H9 (cell line): Measurements from ENCODE around the gene HAUS1. TPM values are rescaled to one million over a fixed set of nuclear protein-coding genes. Genes with fewer than 3 reads are reported as not detected.

Experiments used
- DNase-seq: peaks from one replicate; pipeline ENCODE4 v3.0.0-alpha.2; 2017
- H2AFZ ChIP-seq: one replicate; pipeline ENCODE4 v1.6.1; 2013; ENCODE audit warnings: mild to moderate bottlenecking, low read length, control low read depth, moderate library complexity
- H2AK5ac ChIP-seq: 2 replicates; pipeline ENCODE4 v1.6.1; 2013; ENCODE audit warnings: low read length, control low read depth, mixed read lengths; ENCODE audit not compliant: insufficient read length
- H2BK120ac ChIP-seq: one replicate; pipeline ENCODE4 v1.6.1; 2013; ENCODE audit warnings: low read depth, mild to moderate bottlenecking, low read length, control low read depth, inconsistent platforms; ENCODE audit not compliant: poor library complexity, severe bottlenecking
- H2BK12ac ChIP-seq: 2 replicates; pipeline ENCODE4 v1.6.1; 2013; ENCODE audit warnings: low read length, control low read depth, mixed read lengths, low read depth; ENCODE audit not compliant: insufficient read length
- H2BK15ac ChIP-seq: 2 replicates; pipeline ENCODE4 v1.6.1; 2013; ENCODE audit warnings: low read depth, low read length, control low read depth
- H2BK20ac ChIP-seq: one replicate; pipeline ENCODE4 v1.6.1; 2013; ENCODE audit warnings: low read depth, mild to moderate bottlenecking, low read length, control low read depth, inconsistent platforms; ENCODE audit not compliant: poor library complexity, severe bottlenecking
- H2BK5ac ChIP-seq: 2 replicates; pipeline ENCODE4 v1.6.1; 2013; ENCODE audit warnings: low read length, control low read depth, mixed read lengths; ENCODE audit not compliant: insufficient read length
- H3K14ac ChIP-seq: 2 replicates; pipeline ENCODE4 v1.6.1; 2013; ENCODE audit warnings: low read length, control low read depth; ENCODE audit not compliant: insufficient read depth
- H3K18ac ChIP-seq: 2 replicates; pipeline ENCODE4 v1.6.1; 2013; ENCODE audit warnings: low read depth, mild to moderate bottlenecking, mixed read lengths, low read length, control low read depth; ENCODE audit not compliant: insufficient read length
- H3K23ac ChIP-seq: 2 replicates; pipeline ENCODE4 v1.6.1; 2013; ENCODE audit warnings: low read length, control low read depth, mixed read lengths, low read depth; ENCODE audit not compliant: insufficient read length
- H3K23me2 ChIP-seq: 2 replicates; pipeline ENCODE4 v1.6.1; 2013; ENCODE audit warnings: low read depth, mild to moderate bottlenecking, mixed read lengths, low read length, control low read depth; ENCODE audit not compliant: insufficient read length, poor library complexity, severe bottlenecking
- H3K27ac ChIP-seq: 2 replicates; pipeline ENCODE4 v1.5.1; 2013; ENCODE audit warnings: low read length, control low read depth, mixed read lengths, low read depth; ENCODE audit not compliant: insufficient read length
- H3K27me3 ChIP-seq: 2 replicates; pipeline ENCODE4 v1.6.1; 2013; ENCODE audit warnings: low read length, control low read depth, inconsistent platforms; ENCODE audit not compliant: insufficient read depth
- H3K4ac ChIP-seq: 2 replicates; pipeline ENCODE4 v1.6.1; 2013; ENCODE audit warnings: low read depth, mild to moderate bottlenecking, control low read depth, inconsistent platforms, low read length, moderate library complexity
- H3K4me1 ChIP-seq: 2 replicates; pipeline ENCODE4 v1.6.1; 2013; ENCODE audit warnings: low read length, control low read depth, inconsistent platforms; ENCODE audit not compliant: insufficient read depth
- H3K4me2 ChIP-seq: 2 replicates; pipeline ENCODE4 v1.6.1; 2013; ENCODE audit warnings: low read length, control low read depth, mixed read lengths; ENCODE audit not compliant: insufficient read length, insufficient read depth
- H3K56ac ChIP-seq: 2 replicates; pipeline ENCODE4 v1.6.1; 2013; ENCODE audit warnings: low read depth, mild to moderate bottlenecking, mixed read lengths, low read length, control low read depth; ENCODE audit not compliant: insufficient read length
- H3K79me1 ChIP-seq: 2 replicates; pipeline ENCODE4 v1.6.1; 2013; ENCODE audit warnings: low read depth, mild to moderate bottlenecking, moderate library complexity, low read length, control low read depth, inconsistent platforms; ENCODE audit not compliant: insufficient read depth, poor library complexity, severe bottlenecking
- H3K79me2 ChIP-seq: 2 replicates; pipeline ENCODE4 v1.6.1; 2013; ENCODE audit warnings: low read length, control low read depth, inconsistent platforms; ENCODE audit not compliant: insufficient read depth
- H3K9ac ChIP-seq: 2 replicates; pipeline ENCODE4 v1.6.1; 2013; ENCODE audit warnings: low read length, control low read depth, mixed read lengths; ENCODE audit not compliant: insufficient read length; ENCODE audit errors: extremely low read depth
- H3K9me3 ChIP-seq: one replicate; pipeline ENCODE4 v1.6.1; 2013; ENCODE audit warnings: low read depth, low read length, inconsistent platforms; ENCODE audit not compliant: control insufficient read depth
- H3T11ph ChIP-seq: one replicate; pipeline ENCODE4 v1.6.1; 2013; ENCODE audit warnings: mild to moderate bottlenecking, low read length, control low read depth, inconsistent platforms
- H4K20me1 ChIP-seq: one replicate; pipeline ENCODE4 v1.6.1; 2013; ENCODE audit not compliant: control insufficient read depth, insufficient read length, insufficient read depth
- H4K5ac ChIP-seq: 2 replicates; pipeline ENCODE4 v1.6.1; 2013; ENCODE audit warnings: low read depth, mild to moderate bottlenecking, mixed read lengths, low read length, control low read depth; ENCODE audit not compliant: insufficient read length
- H4K8ac ChIP-seq: replicated peaks from 2 replicates; pipeline ENCODE4 v1.6.1; 2013; ENCODE audit warnings: low read length, control low read depth, mixed read lengths, low read depth; ENCODE audit not compliant: insufficient read length
- H4K91ac ChIP-seq: 2 replicates; pipeline ENCODE4 v1.6.1; 2013; ENCODE audit warnings: low read depth, mild to moderate bottlenecking, moderate library complexity, mixed read lengths, low read length, control low read depth; ENCODE audit not compliant: insufficient read length
- H3K27ac Mint-ChIP-seq, 3 experiments: 2 replicates in 2 of 3; 3 replicates in 1 of 3; pipeline ENCODE4 v1.8.0; 2020 to 2021; ENCODE audit warnings: mixed read lengths in 3 of 3, mild to moderate bottlenecking in 1 of 3, moderate library complexity in 1 of 3
- H3K27me3 Mint-ChIP-seq: 2 replicates; pipeline ENCODE4 v1.8.0; 2021; ENCODE audit warnings: low read depth, mild to moderate bottlenecking, moderate library complexity, mixed read lengths
- H3K36me3 Mint-ChIP-seq, 3 experiments: 2 replicates in 2 of 3; 3 replicates in 1 of 3; pipeline ENCODE4 v1.8.0; 2020 to 2021; ENCODE audit warnings: low read depth in 3 of 3, mixed read lengths in 3 of 3; ENCODE audit not compliant: insufficient read depth in 1 of 3
- H3K4me1 Mint-ChIP-seq, 2 experiments: 2 replicates each; pipeline ENCODE4 v1.8.0; 2020; ENCODE audit warnings: mixed read lengths in 2 of 2
- H3K4me3 Mint-ChIP-seq, 2 experiments: 2 replicates in 1 of 2; 3 replicates in 1 of 2; pipeline ENCODE4 v1.8.0; 2020 to 2021; ENCODE audit warnings: mild to moderate bottlenecking in 2 of 2, mixed read lengths in 2 of 2, moderate library complexity in 1 of 2
- H3K9me3 Mint-ChIP-seq, 2 experiments: 2 replicates in 1 of 2; 3 replicates in 1 of 2; pipeline ENCODE4 v1.8.0; 2020; ENCODE audit warnings: mild to moderate bottlenecking in 2 of 2, mixed read lengths in 2 of 2, moderate library complexity in 1 of 2
- CTCF ChIP-seq: fragments of 200-600 bp; sonication (generic); conservative IDR thresholded peaks from 3 replicates; pipeline ENCODE4 v1.8.0; 2021; ENCODE audit warnings: antibody characterized with exemption, mild to moderate bottlenecking
- WGBS: extraction: QIAGEN DNeasy Blood & Tissue Kit; methylation state at CpG from one replicate; pipeline ENCODE4 v1.1.7; 2013; ENCODE audit warnings: missing lambda C conversion rate, low lambda C conversion rate, mixed read lengths; ENCODE audit not compliant: insufficient read length; ENCODE audit errors: extremely low coverage; 5-methylcytosine and 5-hydroxymethylcytosine counted together
- total RNA-seq: library from RNA; stranded (reverse); gene quantifications from 2 replicates; pipeline ENCODE4 v1.2.1, GENCODE V29; 2021

The HAUS1 gene
- total RNA-seq, 1 experiment from 2014 or later: 87.0 TPM

DNA sequence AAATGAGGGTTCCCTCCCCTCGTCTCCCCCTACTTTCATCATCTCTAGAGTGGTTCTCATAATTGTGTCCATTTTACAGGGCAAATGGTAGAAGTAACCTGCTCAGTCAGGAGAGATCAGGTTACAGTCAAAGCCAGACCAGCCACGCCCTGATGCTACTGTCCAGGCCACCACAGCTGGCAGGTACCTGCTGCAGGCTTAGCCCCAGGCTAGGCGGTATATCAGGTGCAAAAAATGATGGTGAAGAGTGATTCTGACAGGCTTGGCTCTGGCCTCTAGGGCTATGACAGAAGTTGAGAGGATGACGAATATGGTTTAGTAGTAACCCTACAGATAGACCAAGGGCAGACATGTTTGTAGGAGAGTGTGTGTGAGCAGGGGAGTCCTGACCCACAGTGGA lies 67.1 kb downstream of the HAUS1 start:
- TF ChIP-seq CTCF: no peak
- Histone ChIP-seq H2BK5ac (no peak overlapping the region), H3K23me2 (peaks cover 8% of the 10 kb centered on the region), H3K27ac (no peak overlapping the region), H3K79me2 (peaks cover 5% of the 10 kb centered on the region; the same call in 1 of the 2 replicates), H3K18ac (no peak overlapping the region), H3K9me3 (no peaks in the 10 kb centered on the region), H3K4me1 (peaks cover 5% of the 10 kb centered on the region; the same call in 1 of the 2 replicates), H3K4ac (no peak overlapping the region), H3K14ac (no peak overlapping the region), H3K27me3 (no peaks in the 10 kb centered on the region), H2AFZ (no peak overlapping the region), H3K79me1 (peaks cover 5% of the 10 kb centered on the region), H3T11ph (no peak overlapping the region), H4K8ac (no peak overlapping the region), H3K56ac (no peak overlapping the region), H2BK120ac (no peak overlapping the region), H3K23ac (no peak overlapping the region), H2BK20ac (no peak overlapping the region), H2AK5ac (no peak overlapping the region), H4K20me1 (peaks cover 3% of the 10 kb centered on the region), H2BK12ac (no peak overlapping the region), H2BK15ac (no peak overlapping the region), H4K5ac (no peak overlapping the region), H4K91ac (no peak overlapping the region), H3K4me2 (no peak overlapping the region), H3K9ac (no peak overlapping the region)
- Mint-ChIP-seq H3K9me3 (no peaks in the 10 kb centered on the region; a peak in 2 of 5 replicates), H3K27me3 (no peaks in the 10 kb centered on the region; the same call in 1 of the 2 replicates), H3K36me3 (peaks cover 0 to 4% (median 0%) of the 10 kb centered on the region in 3 experiments; a peak in 1 of 7 replicates), H3K27ac (no peak overlapping the region), H3K4me1 (peaks cover 27 to 38% of the 10 kb centered on the region in 2 experiments), H3K4me3 (no peak overlapping the region; a peak in 1 of 5 replicates)
- no peak for DNase-seq
- WGBS: no CpG with 5 or more reads among the region's 4 CpGs
